Heart right ventricle (tissue), 16 donors: Measurements from ENCODE around the gene POU4F1. TPM values are rescaled to one million over a fixed set of nuclear protein-coding genes. Genes with fewer than 3 reads are reported as not detected.
A peak's percentile ranks its signal among the peaks of the same experiment; 100 is the strongest.
"Not testable (repeated sequence)": the region's sequence is repeated elsewhere in the genome, so short reads cannot be mapped to it uniquely, and the experiment has no call there.

Source experiments
- ATAC-seq, 8 donors: fragments of 200-7000 bp; cut with Tn5 transposase; one replicate each; pipeline ENCODE4 v1.9.1; 2020; ENCODE audit warnings: mild to moderate bottlenecking in 8 of 8, moderate library complexity in 8 of 8, moderate number of reproducible peaks in 1 of 8
- DNase-seq, 2 donors: peaks; one replicate each; pipeline ENCODE4 v3.0.0-alpha.2; 2020
- H3K27ac ChIP-seq, 10 donors: fragments of 200-600 bp; sonication (generic) in 2 of 10; one replicate each; pipeline versions ENCODE4 v1.5.0 to v1.8.0; 2020 to 2022; ENCODE audit warnings: mild to moderate bottlenecking in 3 of 10
- H3K27me3 ChIP-seq, 7 donors: fragments of 200-600 bp; one replicate each; pipeline ENCODE4 v1.8.0; 2021 to 2022; ENCODE audit warnings: mild to moderate bottlenecking in 2 of 7
- H3K36me3 ChIP-seq, 9 donors: fragments of 200-600 bp; sonication (generic) in 1 of 9; one replicate each; pipeline versions ENCODE4 v1.5.0 to v1.8.0; 2020 to 2022; ENCODE audit warnings: mild to moderate bottlenecking in 2 of 9
- H3K4me1 ChIP-seq, 9 donors: fragments of 200-600 bp; sonication (generic) in 1 of 9; one replicate each; pipeline versions ENCODE4 v1.5.0 to v1.8.0; 2020 to 2022; ENCODE audit warnings: mild to moderate bottlenecking in 4 of 9
- H3K4me3 ChIP-seq, 10 donors: fragments of 200-600 bp; sonication (generic) in 2 of 10; one replicate each; pipeline versions ENCODE4 v1.5.0 to v1.8.0; 2020 to 2022; ENCODE audit warnings: mild to moderate bottlenecking in 7 of 10, moderate library complexity in 2 of 10
- H3K9me3 ChIP-seq, 11 donors: fragments of 200-600 bp in 10 of 11; sonication (generic) in 2 of 11; one replicate each; pipeline versions ENCODE4 v1.5.0 to v1.8.0; 2013 to 2022; ENCODE audit warnings: mild to moderate bottlenecking in 2 of 11, control low read depth in 1 of 11, moderate library complexity in 1 of 11
- WGBS, 2 donors: extraction: QIAGEN DNeasy Blood & Tissue Kit; methylation state at CpG; one replicate each; pipeline ENCODE4 v1.1.7; 2013; ENCODE audit warnings: inconsistent platforms in 1 of 2; 5-methylcytosine and 5-hydroxymethylcytosine counted together
- intact Hi-C, 10 donors: fragments of 100-400 bp; cut with DNase I; formaldehyde crosslinking; loops; one replicate each; pipeline versions ENCODE4 v1.11.1 to v1.14.2; 2022
- polyA plus RNA-seq, 2 donors: library from polyadenylated mRNA; stranded (reverse); fragments of 200-250 nt; gene quantifications; one replicate each; pipeline ENCODE4 v1.2.3, GENCODE V29; 2013
- total RNA-seq, 10 donors: library from RNA; stranded (reverse); fragmentation: NEBNext Ultra II Directional in 3 of 10; extraction: Animal tissue kit (Norgen Biotek cat#: 25700) in 3 of 10; gene quantifications; one replicate each; pipeline versions ENCODE4 v1.2.1 to v1.2.4, GENCODE V29; 2021 to 2023
- TF ChIP-seq, protein P1 (sequence below), 9 donors: fragments of 200-600 bp; sonication (generic) in 2 of 9; IDR thresholded peaks; one replicate each; pipeline versions ENCODE4 v1.5.0 to v1.8.0; 2021 to 2022; ENCODE audit warnings: antibody characterized with exemption in 9 of 9, mild to moderate bottlenecking in 5 of 9, moderate library complexity in 1 of 9
- donor health status: Arrhythmogenic right ventricular cardiomyopathy.
- donor health status: ischemic (EF 13 %, LVEDD 7.1; RV severe dilation, severe dysfunction).
- donor health status: healthy with polysubstance abuse.
- donor health status: DM: no; HTN: yes; CAD: no.
- donor health status: DM: no; HTN: no; CAD: no.
- donor health status: ischemic (EF 25% LVEDD 6.9; RV normal size, moderate dysfunction).
- donor health status: ischemic (EF 25% LVEDD 5.7; RV mildly dilated, moderate dysfunction).
- donor health status: healthy.
- donor health status: DM: yes; HTN: yes; CAD: no.
- donor health status: Ischemic cardiomyopathy.
- donor health status: ischemic (EF 35%, LVEDD 5.7; RV mildly dilated, moderate dysfunction).
- donor health status: nonischemic (EF 11% LVEDD 7.7; RV severe dilation, severe dysfunction).
- donor health status: DM: yes; HTN: yes; CAD: no.
- donor health status: PGD.
- donor health status: ischemic (EF 29% LVEDD 5.4; RV normal size, mild dysfunction).
- donor health status: nonischemic (EF 23%, LVEDD 6.1; RV moderate dilation, normal function).

POU4F1 gene
- total and polyA plus RNA-seq, 12 donors, result 0.01 to 0.09 TPM; not detected in 10

DNA sequence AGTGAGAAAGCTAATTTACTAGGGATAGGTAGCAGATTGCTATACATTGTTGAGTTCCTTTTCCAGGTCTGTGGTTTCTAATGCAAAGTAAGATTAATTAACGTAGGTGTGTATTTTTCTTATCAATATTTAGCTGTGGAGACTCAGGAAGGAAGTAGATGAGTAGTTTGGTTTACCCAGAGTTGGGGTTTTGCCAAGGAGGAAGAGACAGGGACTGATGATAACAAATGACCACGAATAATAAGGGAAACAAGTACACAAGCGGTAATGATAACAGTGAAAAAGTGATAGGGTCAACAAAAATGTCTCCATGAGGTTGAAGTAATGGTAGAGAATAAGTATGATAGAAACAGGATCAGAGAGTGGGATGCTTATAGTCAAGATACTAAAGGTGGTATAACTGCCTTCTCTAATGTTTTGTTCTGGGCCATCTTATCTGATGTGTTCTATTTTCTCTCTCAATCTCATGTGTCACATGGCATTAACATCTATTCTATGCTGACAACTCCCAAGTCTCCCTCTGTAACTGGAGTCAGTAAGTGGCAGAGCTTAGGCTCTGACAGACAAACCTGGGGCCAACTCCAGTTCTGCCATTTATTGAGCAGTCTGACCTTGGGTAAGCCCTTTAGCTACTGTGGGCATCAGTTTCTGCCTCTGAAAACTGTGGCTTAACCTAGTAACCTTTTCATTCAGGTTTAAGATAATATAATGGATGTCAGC lies 46.8 kb upstream of the POU4F1 start:
- no peaks in the 10 kb centered on the region for H3K36me3 ChIP-seq
- no peaks in the 10 kb centered on the region for H3K27me3 ChIP-seq
- TF ChIP-seq, protein P1, sequence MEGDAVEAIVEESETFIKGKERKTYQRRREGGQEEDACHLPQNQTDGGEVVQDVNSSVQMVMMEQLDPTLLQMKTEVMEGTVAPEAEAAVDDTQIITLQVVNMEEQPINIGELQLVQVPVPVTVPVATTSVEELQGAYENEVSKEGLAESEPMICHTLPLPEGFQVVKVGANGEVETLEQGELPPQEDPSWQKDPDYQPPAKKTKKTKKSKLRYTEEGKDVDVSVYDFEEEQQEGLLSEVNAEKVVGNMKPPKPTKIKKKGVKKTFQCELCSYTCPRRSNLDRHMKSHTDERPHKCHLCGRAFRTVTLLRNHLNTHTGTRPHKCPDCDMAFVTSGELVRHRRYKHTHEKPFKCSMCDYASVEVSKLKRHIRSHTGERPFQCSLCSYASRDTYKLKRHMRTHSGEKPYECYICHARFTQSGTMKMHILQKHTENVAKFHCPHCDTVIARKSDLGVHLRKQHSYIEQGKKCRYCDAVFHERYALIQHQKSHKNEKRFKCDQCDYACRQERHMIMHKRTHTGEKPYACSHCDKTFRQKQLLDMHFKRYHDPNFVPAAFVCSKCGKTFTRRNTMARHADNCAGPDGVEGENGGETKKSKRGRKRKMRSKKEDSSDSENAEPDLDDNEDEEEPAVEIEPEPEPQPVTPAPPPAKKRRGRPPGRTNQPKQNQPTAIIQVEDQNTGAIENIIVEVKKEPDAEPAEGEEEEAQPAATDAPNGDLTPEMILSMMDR (IDR thresholded peaks at IDR 0.05), result no peak
- no peak for DNase-seq
- 29 to 36% methylated on average over 3 of the region's 3 CpGs for WGBS, 2 donors
- H3K4me1 ChIP-seq, result peaks cover 0 to 70% (median 50%) of the 10 kb centered on the region in 9 donors
- ATAC-seq, result peak in 1 of 8 donors; percentile 58
- H3K9me3 ChIP-seq, result no peaks in the 10 kb centered on the region
- H3K4me3 ChIP-seq, result no peak overlapping the region
- intact Hi-C loops, result loop anchor here in 2 of 10 donors (5.0 to 10.0 kb wide), 2 partner anchors 38 to 45 kb away; partner anchors contain the start of gene POU4F1 (in 1 of the 2)
- no peak overlapping the region for H3K27ac ChIP-seq

DNA sequence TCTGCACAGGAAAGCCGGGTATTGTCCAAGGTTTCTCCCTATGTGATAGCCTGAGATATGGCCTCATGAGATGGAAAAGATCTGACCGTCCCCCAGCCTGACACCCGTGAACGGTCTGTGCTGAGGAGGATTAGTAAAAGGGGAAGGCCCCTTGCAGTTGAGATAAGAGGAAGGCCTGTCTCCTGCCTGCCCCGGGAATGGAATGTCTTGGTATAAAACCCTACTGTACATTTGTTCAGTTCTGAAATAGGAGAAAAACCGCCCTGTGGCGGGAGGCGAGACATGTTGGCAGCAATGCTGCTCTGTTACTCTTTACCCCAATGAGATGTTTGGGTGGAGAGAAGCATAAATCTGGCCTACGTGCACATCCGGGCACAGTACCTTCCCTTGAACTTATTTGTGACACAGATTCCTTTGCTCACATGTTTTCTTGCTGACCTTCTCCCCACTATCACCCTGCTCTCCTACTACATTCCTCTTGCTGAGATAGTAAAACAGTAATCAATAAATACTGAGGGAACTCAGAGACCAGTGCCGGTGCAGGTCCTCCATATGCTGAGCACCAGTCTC lies 43.8 kb upstream of the POU4F1 start:
- not testable (repeated sequence) for H3K4me3 ChIP-seq, ATAC-seq, H3K27ac ChIP-seq, H3K9me3 ChIP-seq, DNase-seq, H3K27me3 ChIP-seq
- intact Hi-C loops, result loop anchor here in 1 of 10 donors (5.0 kb wide), 1 partner anchor 35 kb away; no protein-coding TSS in a partner anchor
- Histone ChIP-seq H3K36me3 (peaks cover 0 to 26% (median 0%) of the 10 kb centered on the region in 9 donors), H3K4me1 (peaks cover 0 to 45% (median 38%) of the 10 kb centered on the region in 9 donors)
- 41% methylated on average over 11 of the region's 11 CpGs for WGBS, 2 donors

DNA sequence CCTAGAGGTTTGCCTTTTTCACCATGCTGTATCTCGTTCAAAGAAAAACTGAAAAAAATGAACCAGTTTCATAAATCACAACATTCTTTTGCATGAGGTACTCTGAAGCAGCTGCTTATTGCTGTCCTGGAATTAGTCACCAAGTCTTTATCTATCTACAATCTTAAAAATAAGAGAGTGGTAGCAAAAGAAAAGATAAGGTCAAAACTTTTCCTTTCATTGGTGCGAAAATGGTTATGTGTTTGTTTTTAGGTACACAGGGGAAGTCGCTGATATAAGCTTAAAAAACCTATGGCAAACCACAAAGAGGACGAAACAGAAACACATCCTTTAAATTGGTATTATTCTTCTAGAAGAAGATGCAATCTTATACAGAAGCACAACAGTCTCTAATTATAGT lies 34.9 kb upstream of the POU4F1 start:
- H3K9me3 ChIP-seq, result no peaks in the 10 kb centered on the region
- H3K4me1 ChIP-seq, result no peaks in the 10 kb centered on the region
- intact Hi-C loops, result no loop called here
- peaks cover 0 to 96% (median 17%) of the 10 kb centered on the region in 9 donors for H3K36me3 ChIP-seq
- 87 to 90% methylated on average over 4 of the region's 4 CpGs for WGBS, 2 donors
- no peak for ATAC-seq
- DNase-seq, result no peak
- H3K27ac ChIP-seq, result no peak overlapping the region
- no peaks in the 10 kb centered on the region for H3K27me3 ChIP-seq
- H3K4me3 ChIP-seq, result no peak overlapping the region
- TF ChIP-seq, protein P1 (IDR thresholded peaks at IDR 0.05), result no peak

DNA sequence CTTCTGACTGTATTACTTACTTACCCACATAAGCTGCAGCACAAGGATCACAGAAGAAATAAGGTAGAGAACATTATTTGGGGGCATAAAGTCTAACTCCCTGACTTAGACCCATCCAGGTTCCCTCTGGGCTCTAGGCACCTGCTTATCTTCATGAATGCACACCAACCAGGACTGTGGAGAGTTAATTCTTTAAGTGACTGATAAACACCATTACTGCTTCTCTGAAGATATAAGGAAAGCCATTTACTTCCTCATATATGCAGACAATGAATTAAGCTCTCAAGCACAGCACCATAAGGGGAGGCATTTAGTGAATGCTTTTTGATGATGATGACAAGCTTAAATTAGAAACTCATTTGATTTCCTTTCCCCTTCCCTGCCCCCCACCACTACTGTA lies 33.1 kb upstream of the POU4F1 start:
- TF ChIP-seq, protein P1 (IDR thresholded peaks at IDR 0.05), result no peak
- intact Hi-C loops, result no loop called here
- DNase-seq (no peak), ATAC-seq (no peak)
- H3K9me3 ChIP-seq, result no peaks in the 10 kb centered on the region
- no peak overlapping the region for H3K4me3 ChIP-seq
- H3K27ac ChIP-seq, result no peak overlapping the region
- H3K36me3 ChIP-seq, result peaks cover 0 to 96% (median 17%) of the 10 kb centered on the region in 9 donors
- no peaks in the 10 kb centered on the region for H3K27me3 ChIP-seq
- no peaks in the 10 kb centered on the region for H3K4me1 ChIP-seq

DNA sequence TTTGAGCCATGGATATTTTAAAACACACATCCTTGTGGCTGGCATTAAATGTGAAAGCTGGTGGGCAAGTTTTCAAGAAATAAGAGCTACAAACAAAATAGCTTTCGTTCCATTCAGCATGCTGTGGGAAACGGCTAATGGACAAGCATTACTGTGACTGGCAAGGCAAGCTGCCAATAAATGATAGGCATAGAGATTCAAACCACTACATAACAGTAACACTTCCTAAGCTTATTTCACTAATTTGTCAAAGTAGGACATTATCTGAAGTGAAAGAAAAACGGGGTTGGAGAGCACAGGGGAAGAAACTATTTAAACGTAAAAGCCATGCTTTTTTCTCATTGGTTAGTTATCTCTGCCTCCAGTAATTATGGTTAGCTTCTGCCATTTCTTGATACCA lies 29.6 kb upstream of the POU4F1 start:
- TF ChIP-seq, protein P1 (IDR thresholded peaks at IDR 0.05), result no peak
- intact Hi-C loops, result no loop called here
- DNase-seq, result no peak
- ATAC-seq, result no peak
- WGBS, 2 donors, result 76 to 79% methylated on average over 4 of the region's 4 CpGs
- Histone ChIP-seq H3K27ac (no peak overlapping the region), H3K27me3 (no peaks in the 10 kb centered on the region), H3K36me3 (peaks cover 0 to 100% (median 17%) of the 10 kb centered on the region in 9 donors), H3K9me3 (no peaks in the 10 kb centered on the region), H3K4me3 (no peak overlapping the region), H3K4me1 (no peaks in the 10 kb centered on the region)
